ENCODE results near the gene BBS9. TPM values are rescaled to one million over a fixed set of nuclear protein-coding genes. Genes with fewer than 3 reads are reported as not detected.

BBS9 gene
- total and polyA plus RNA-seq, 9 of the 15 experiments (the other 6 are each of a cell fraction or from before 2014, with no cell fraction given) = 0.77 to 3.3 (median 2.4) TPM

DNA sequence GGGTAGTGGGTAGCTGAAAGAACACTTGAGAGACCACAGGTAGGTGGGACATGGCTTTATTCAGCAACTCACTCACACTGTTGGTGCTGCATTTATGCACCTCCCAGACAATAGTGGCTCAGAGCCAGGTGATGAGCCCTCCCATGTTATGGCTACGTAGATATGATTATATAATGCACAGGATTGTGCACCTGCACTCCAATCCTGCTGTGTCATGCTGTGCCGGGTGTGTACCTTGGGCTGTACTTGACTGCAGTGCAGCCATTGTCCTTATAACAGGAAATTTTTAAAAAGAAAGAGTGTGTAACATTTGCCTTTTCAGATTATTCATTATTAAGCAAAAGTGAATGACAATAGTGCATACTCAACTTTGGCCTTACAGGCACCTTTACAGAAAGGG, 409.8 kb downstream of the BBS9 start:
- BruUV-seq (replicated peaks) = no TSS peak

More for the DNA sequence above, 409.8 kb downstream of the BBS9 start:
- intact Hi-C loops (cut with micrococcal nuclease) (no loop called here), in situ Hi-C loops (cut with MboI) (no loop called here)
- TF ChIP-seq, protein P1, sequence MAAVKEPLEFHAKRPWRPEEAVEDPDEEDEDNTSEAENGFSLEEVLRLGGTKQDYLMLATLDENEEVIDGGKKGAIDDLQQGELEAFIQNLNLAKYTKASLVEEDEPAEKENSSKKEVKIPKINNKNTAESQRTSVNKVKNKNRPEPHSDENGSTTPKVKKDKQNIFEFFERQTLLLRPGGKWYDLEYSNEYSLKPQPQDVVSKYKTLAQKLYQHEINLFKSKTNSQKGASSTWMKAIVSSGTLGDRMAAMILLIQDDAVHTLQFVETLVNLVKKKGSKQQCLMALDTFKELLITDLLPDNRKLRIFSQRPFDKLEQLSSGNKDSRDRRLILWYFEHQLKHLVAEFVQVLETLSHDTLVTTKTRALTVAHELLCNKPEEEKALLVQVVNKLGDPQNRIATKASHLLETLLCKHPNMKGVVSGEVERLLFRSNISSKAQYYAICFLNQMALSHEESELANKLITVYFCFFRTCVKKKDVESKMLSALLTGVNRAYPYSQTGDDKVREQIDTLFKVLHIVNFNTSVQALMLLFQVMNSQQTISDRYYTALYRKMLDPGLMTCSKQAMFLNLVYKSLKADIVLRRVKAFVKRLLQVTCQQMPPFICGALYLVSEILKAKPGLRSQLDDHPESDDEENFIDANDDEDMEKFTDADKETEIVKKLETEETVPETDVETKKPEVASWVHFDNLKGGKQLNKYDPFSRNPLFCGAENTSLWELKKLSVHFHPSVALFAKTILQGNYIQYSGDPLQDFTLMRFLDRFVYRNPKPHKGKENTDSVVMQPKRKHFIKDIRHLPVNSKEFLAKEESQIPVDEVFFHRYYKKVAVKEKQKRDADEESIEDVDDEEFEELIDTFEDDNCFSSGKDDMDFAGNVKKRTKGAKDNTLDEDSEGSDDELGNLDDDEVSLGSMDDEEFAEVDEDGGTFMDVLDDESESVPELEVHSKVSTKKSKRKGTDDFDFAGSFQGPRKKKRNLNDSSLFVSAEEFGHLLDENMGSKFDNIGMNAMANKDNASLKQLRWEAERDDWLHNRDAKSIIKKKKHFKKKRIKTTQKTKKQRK (IDR thresholded peaks at IDR 0.05; ENCODE audit: borderline replicate concordance, low read depth, low read length) = peak; percentile 57; the same call in 1 of the 2 replicates
- no peak for TF ChIP-seq CC2D1A (IDR thresholded peaks at IDR 0.05)
- Histone ChIP-seq H3K9me3 (replicated peaks; ENCODE audit: control insufficient read depth, insufficient read depth, low read depth, low read length) (no peaks in the 10 kb centered on the region), H3K36me3 (ENCODE audit: control insufficient read depth, insufficient read depth, low read length) (no peaks in the 10 kb centered on the region), H3K27me3 (ENCODE audit: control insufficient read depth in 2 of 2, insufficient read depth in 2 of 2, low read length in 2 of 2) (no peaks in the 10 kb centered on the region), H3K9ac (ENCODE audit: insufficient read depth in 1 of 2, low read depth in 2 of 2, low read length in 2 of 2) (no peak overlapping the region), H3K9me1 (ENCODE audit: control insufficient read depth, insufficient read depth, low read length) (no peaks in the 10 kb centered on the region), H4K20me1 (replicated peaks; ENCODE audit: control insufficient read depth, insufficient read depth, low read length) (no peaks in the 10 kb centered on the region), H2AFZ (ENCODE audit: low read depth, low read length) (no peak overlapping the region), H3K27ac (ENCODE audit: extremely low read depth, low read depth, low read length) (no peak overlapping the region), H3K4me2 (ENCODE audit: insufficient read depth, low read length) (no peak overlapping the region), H3K4me1 (replicated peaks in 1 of 2; ENCODE audit: control insufficient read depth in 2 of 2, insufficient read depth in 2 of 2, low read length in 2 of 2) (no peaks in the 10 kb centered on the region), H3K4me3 (no peak overlapping the region), H3K79me2 (ENCODE audit: control insufficient read depth, insufficient read depth, low read length) (no peaks in the 10 kb centered on the region)
- DNase-seq (ENCODE audit: extremely low read depth in 1 of 4, low spot score in 3 of 4) (peak in 1 of 4 experiments; percentile 1), FAIRE-seq (no peak), ATAC-seq (no peak)
- ChIA-PET CTCF (ENCODE audit: low intra/inter-chr PET ratio) (no interaction called here), POLR2A (no interaction called here)
- WGBS (ENCODE audit: insufficient coverage, low coverage, missing lambda C conversion rate) = 4% methylated on average over 2 of the region's 2 CpGs

Data from K562 (cell line).